Measurements from ENCODE around the gene FOXA2. TPM values are rescaled to one million over a fixed set of nuclear protein-coding genes. Genes with fewer than 3 reads are reported as not detected.
"Not testable (repeated sequence)": the region's sequence is repeated elsewhere in the genome, so short reads cannot be mapped to it uniquely, and the experiment has no call there.

FOXA2 gene
- total and polyA plus RNA-seq, 2 experiments from 2014 or later, result 0.24 TPM; not detected in 1

- no peak overlapping the region for H3K27ac ChIP-seq
- no peak for TF ChIP-seq CTCF (IDR thresholded peaks at IDR 0.05; ENCODE audit: low read depth, low read length)
- H3K27me3 ChIP-seq, result peaks cover 81% of the 10 kb centered on the region
- H3K9me3 ChIP-seq (ENCODE audit: low read depth), result no peaks in the 10 kb centered on the region
- no peak for DNase-seq (ENCODE audit: low read depth in 1 of 2, low spot score in 1 of 2)
- H3K4me1 ChIP-seq (ENCODE audit: low read depth), result no peaks in the 10 kb centered on the region
- no peaks in the 10 kb centered on the region for H3K36me3 ChIP-seq
- no peak overlapping the region for H3K4me3 ChIP-seq
Measured at GRCh38 chr20:22556565-22557056, 27.8 kb downstream of the FOXA2 start.

GRCh38 chr20:22555791-22556564, 28.4 kb downstream of the FOXA2 start:
- Histone ChIP-seq H3K9me3 (ENCODE audit: low read depth) (no peaks in the 10 kb centered on the region), H3K4me3 (no peak overlapping the region), H3K27me3 (peaks cover 75% of the 10 kb centered on the region), H3K27ac (no peak overlapping the region), H3K36me3 (no peaks in the 10 kb centered on the region), H3K4me1 (ENCODE audit: low read depth) (no peaks in the 10 kb centered on the region)
- no peak for TF ChIP-seq CTCF (IDR thresholded peaks at IDR 0.05; ENCODE audit: low read depth, low read length)
- no peak for DNase-seq (ENCODE audit: low read depth in 1 of 2, low spot score in 1 of 2)

- H3K27ac ChIP-seq, result no peak overlapping the region
- no peak for TF ChIP-seq CTCF (IDR thresholded peaks at IDR 0.05; ENCODE audit: low read depth, low read length)
- H3K4me3 ChIP-seq, result no peak overlapping the region
- no peaks in the 10 kb centered on the region for H3K9me3 ChIP-seq (ENCODE audit: low read depth)
- no peaks in the 10 kb centered on the region for H3K36me3 ChIP-seq
- DNase-seq (ENCODE audit: low read depth in 1 of 2, low spot score in 1 of 2), result no peak
- H3K27me3 ChIP-seq, result peaks cover 59% of the 10 kb centered on the region
- H3K4me1 ChIP-seq (ENCODE audit: low read depth), result no peaks in the 10 kb centered on the region
Measured at GRCh38 chr20:22554391-22554790, 30.0 kb downstream of the FOXA2 start.

GRCh38 chr20:22550514-22550913, 33.9 kb downstream of the FOXA2 start:
- not testable (repeated sequence) for H3K4me3 ChIP-seq; H3K9me3 ChIP-seq (ENCODE audit: low read depth); H3K27ac ChIP-seq; DNase-seq (ENCODE audit: low read depth in 1 of 2, low spot score in 1 of 2); H3K36me3 ChIP-seq; H3K4me1 ChIP-seq (ENCODE audit: low read depth)
- H3K27me3 ChIP-seq, result peaks cover 20% of the 10 kb centered on the region

GRCh38 chr20:22548040-22548439, 36.3 kb downstream of the FOXA2 start:
- Histone ChIP-seq H3K4me3 (no peak overlapping the region), H3K4me1 (ENCODE audit: low read depth) (no peaks in the 10 kb centered on the region), H3K27me3 (peaks cover 15% of the 10 kb centered on the region), H3K27ac (no peak overlapping the region), H3K9me3 (ENCODE audit: low read depth) (no peaks in the 10 kb centered on the region), H3K36me3 (no peaks in the 10 kb centered on the region)
- no peak for TF ChIP-seq CTCF (IDR thresholded peaks at IDR 0.05; ENCODE audit: low read depth, low read length)
- DNase-seq (ENCODE audit: low read depth in 1 of 2, low spot score in 1 of 2), result no peak

GRCh38 chr20:22546344-22546743, 38.0 kb downstream of the FOXA2 start:
- no peak for TF ChIP-seq CTCF (IDR thresholded peaks at IDR 0.05; ENCODE audit: low read depth, low read length)
- H3K27me3 ChIP-seq, result peaks cover 16% of the 10 kb centered on the region
- no peaks in the 10 kb centered on the region for H3K9me3 ChIP-seq (ENCODE audit: low read depth)
- H3K27ac ChIP-seq, result no peak overlapping the region
- H3K36me3 ChIP-seq, result no peaks in the 10 kb centered on the region
- no peaks in the 10 kb centered on the region for H3K4me1 ChIP-seq (ENCODE audit: low read depth)
- H3K4me3 ChIP-seq, result no peak overlapping the region
- DNase-seq (ENCODE audit: low read depth in 1 of 2, low spot score in 1 of 2), result no peak

Data from cardiac muscle cell (in vitro differentiated cells and primary cell).